OCI-LY1 (cell line): ENCODE data around the gene VN1R5.

Source experiments
- H2AFZ ChIP-seq: fragments of 200-600 bp; sonication (generic), shearing (Covaris generic); 2 replicates; pipeline ENCODE4 v1.6.0; 2014; ENCODE audit warnings: antibody characterized with exemption, mild to moderate bottlenecking, low read length
- H3F3A ChIP-seq: fragments of 200-600 bp; sonication (generic), shearing (Covaris generic); 2 replicates; pipeline ENCODE4 v1.6.0; 2014; ENCODE audit warnings: mild to moderate bottlenecking, antibody characterized with exemption, low read length, moderate library complexity; ENCODE audit not compliant: insufficient read depth
- H3K27ac ChIP-seq: fragments of 200-600 bp; sonication (generic); 2 replicates; pipeline ENCODE4 v1.5.1; 2014; ENCODE audit warnings: low read length, mixed run types, mild to moderate bottlenecking, low read depth; ENCODE audit not compliant: poor library complexity, severe bottlenecking
- H3K27me3 ChIP-seq: fragments of 200-600 bp; sonication (generic); 2 replicates; pipeline ENCODE4 v1.6.0; 2014; ENCODE audit warnings: antibody characterized with exemption, mild to moderate bottlenecking, low read length, moderate library complexity; ENCODE audit not compliant: insufficient read depth
- H3K36me3 ChIP-seq: fragments of 200-600 bp; sonication (generic); 2 replicates; pipeline ENCODE4 v1.6.1; 2014; ENCODE audit warnings: mild to moderate bottlenecking, antibody characterized with exemption, low read length, moderate library complexity, mixed read lengths; ENCODE audit not compliant: insufficient read depth
- H3K4me1 ChIP-seq: fragments of 200-600 bp; sonication (generic); 2 replicates; pipeline ENCODE4 v1.5.1; 2014; ENCODE audit warnings: mild to moderate bottlenecking, low read length, moderate library complexity; ENCODE audit not compliant: insufficient read depth, severe bottlenecking
- H3K4me2 ChIP-seq: fragments of 200-600 bp; sonication (generic), shearing (Covaris generic); 2 replicates; pipeline ENCODE4 v1.6.1; 2014; ENCODE audit warnings: low read length
- H3K4me3 ChIP-seq: fragments of 200-600 bp; sonication (generic); 2 replicates; pipeline ENCODE4 v1.5.1; 2014; ENCODE audit warnings: low read length, low read depth, mild to moderate bottlenecking, mixed read lengths; ENCODE audit not compliant: poor library complexity, severe bottlenecking
- H3K79me2 ChIP-seq: fragments of 200-600 bp; shearing (Covaris generic); 2 replicates; pipeline ENCODE4 v1.6.1; 2016; ENCODE audit warnings: mixed run types, low read length, mixed read lengths; ENCODE audit not compliant: insufficient read depth
- H3K9ac ChIP-seq: fragments of 200-600 bp; sonication (generic), shearing (Covaris generic); 2 replicates; pipeline ENCODE4 v1.6.1; 2014; ENCODE audit warnings: mild to moderate bottlenecking, low read length, mixed read lengths
- H3K9me2 ChIP-seq: fragments of 200-600 bp; sonication (generic), shearing (Covaris generic); 2 replicates; pipeline ENCODE4 v1.6.1; 2014; ENCODE audit warnings: low read depth, mild to moderate bottlenecking, low read length, mixed read lengths
- H3K9me3 ChIP-seq: fragments of 200-600 bp; shearing (Covaris generic); 2 replicates; pipeline ENCODE4 v1.6.1; 2014; ENCODE audit warnings: low read length, mixed read lengths
- H4K20me1 ChIP-seq: fragments of 200-600 bp; sonication (generic), shearing (Covaris generic); 2 replicates; pipeline ENCODE4 v1.6.0; 2016; ENCODE audit warnings: mild to moderate bottlenecking, low read length; ENCODE audit not compliant: insufficient read depth
- EZH2 ChIP-seq: fragments of 200-600 bp; sonication (generic), shearing (Covaris generic); IDR thresholded peaks from 2 replicates; pipeline ENCODE4 v1.8.0; 2017; ENCODE audit warnings: borderline replicate concordance, mixed run types, mild to moderate bottlenecking, antibody characterized with exemption, low read length, moderate library complexity, mixed read lengths
- TF ChIP-seq, protein P1 (sequence below): fragments of 200-600 bp; sonication (generic), shearing (Covaris generic); IDR thresholded peaks from 2 replicates; pipeline ENCODE4 v1.5.1; 2017; ENCODE audit warnings: mild to moderate bottlenecking, antibody characterized with exemption, low read length, moderate library complexity, mixed read lengths

VN1R5 gene

DNA sequence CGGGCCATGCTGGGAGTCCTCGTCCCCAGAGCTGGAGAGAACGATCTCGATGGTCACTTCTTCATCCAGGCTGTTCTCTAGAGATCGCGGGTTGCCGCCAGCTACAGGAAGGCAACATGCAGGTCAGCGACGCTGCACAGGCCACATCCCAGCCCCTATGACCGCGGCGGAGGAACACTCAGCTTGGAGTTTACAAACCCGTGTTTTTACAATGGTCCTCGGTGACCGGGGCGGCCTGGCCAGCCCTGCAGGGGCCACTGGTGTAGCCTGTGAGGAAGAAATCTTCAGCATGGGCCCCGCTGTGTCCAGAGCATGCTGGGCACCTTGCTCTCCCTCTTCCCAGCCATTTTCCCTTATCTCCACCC, 45.3 kb downstream of the VN1R5 start:
- TF ChIP-seq EZH2 = no peak
- TF ChIP-seq, protein P1, sequence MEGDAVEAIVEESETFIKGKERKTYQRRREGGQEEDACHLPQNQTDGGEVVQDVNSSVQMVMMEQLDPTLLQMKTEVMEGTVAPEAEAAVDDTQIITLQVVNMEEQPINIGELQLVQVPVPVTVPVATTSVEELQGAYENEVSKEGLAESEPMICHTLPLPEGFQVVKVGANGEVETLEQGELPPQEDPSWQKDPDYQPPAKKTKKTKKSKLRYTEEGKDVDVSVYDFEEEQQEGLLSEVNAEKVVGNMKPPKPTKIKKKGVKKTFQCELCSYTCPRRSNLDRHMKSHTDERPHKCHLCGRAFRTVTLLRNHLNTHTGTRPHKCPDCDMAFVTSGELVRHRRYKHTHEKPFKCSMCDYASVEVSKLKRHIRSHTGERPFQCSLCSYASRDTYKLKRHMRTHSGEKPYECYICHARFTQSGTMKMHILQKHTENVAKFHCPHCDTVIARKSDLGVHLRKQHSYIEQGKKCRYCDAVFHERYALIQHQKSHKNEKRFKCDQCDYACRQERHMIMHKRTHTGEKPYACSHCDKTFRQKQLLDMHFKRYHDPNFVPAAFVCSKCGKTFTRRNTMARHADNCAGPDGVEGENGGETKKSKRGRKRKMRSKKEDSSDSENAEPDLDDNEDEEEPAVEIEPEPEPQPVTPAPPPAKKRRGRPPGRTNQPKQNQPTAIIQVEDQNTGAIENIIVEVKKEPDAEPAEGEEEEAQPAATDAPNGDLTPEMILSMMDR = no peak
- Histone ChIP-seq H3K27ac (no peak overlapping the region), H3K4me2 (no peak overlapping the region), H3F3A (no peaks in the 10 kb centered on the region), H3K9me3 (no peaks in the 10 kb centered on the region), H2AFZ (no peak overlapping the region), H3K79me2 (no peaks in the 10 kb centered on the region), H3K36me3 (peaks cover 23% of the 10 kb centered on the region; the same call in 1 of the 2 replicates), H3K9me2 (no peaks in the 10 kb centered on the region), H3K27me3 (no peaks in the 10 kb centered on the region), H3K9ac (no peak overlapping the region), H4K20me1 (no peaks in the 10 kb centered on the region), H3K4me3 (no peak overlapping the region), H3K4me1 (no peaks in the 10 kb centered on the region)

DNA sequence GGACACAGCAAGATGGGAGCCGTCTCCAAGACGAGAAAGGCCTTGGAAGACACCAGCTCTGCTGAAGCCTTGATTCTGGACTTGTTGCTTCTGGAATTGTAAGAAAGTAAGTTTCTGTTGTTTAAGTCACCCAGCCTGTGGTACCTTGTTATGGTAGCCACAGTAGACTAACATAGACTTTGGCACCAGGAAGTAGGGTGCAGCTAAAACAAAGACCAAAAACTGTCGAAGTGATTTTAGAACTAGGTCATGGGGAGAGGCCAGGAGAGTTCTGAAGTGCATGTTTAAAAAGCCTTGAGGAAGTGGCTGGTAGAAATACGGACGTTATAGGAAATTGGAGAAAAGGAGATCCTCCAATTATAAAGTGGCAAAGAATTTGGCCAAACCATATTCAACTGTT, 47.3 kb downstream of the VN1R5 start:
- H3K9me2 ChIP-seq = no peaks in the 10 kb centered on the region
- H2AFZ ChIP-seq = no peak overlapping the region
- H3F3A ChIP-seq = no peaks in the 10 kb centered on the region
- no peak overlapping the region for H3K4me2 ChIP-seq
- H3K27ac ChIP-seq = no peak overlapping the region
- H3K9me3 ChIP-seq = no peaks in the 10 kb centered on the region
- no peaks in the 10 kb centered on the region for H3K27me3 ChIP-seq
- TF ChIP-seq EZH2 = no peak
- TF ChIP-seq, protein P1 = no peak
- H3K36me3 ChIP-seq = peaks cover 38% of the 10 kb centered on the region
- H3K9ac ChIP-seq = no peak overlapping the region
- H4K20me1 ChIP-seq = no peaks in the 10 kb centered on the region
- no peaks in the 10 kb centered on the region for H3K79me2 ChIP-seq
- H3K4me3 ChIP-seq = no peak overlapping the region
- H3K4me1 ChIP-seq = no peaks in the 10 kb centered on the region

DNA sequence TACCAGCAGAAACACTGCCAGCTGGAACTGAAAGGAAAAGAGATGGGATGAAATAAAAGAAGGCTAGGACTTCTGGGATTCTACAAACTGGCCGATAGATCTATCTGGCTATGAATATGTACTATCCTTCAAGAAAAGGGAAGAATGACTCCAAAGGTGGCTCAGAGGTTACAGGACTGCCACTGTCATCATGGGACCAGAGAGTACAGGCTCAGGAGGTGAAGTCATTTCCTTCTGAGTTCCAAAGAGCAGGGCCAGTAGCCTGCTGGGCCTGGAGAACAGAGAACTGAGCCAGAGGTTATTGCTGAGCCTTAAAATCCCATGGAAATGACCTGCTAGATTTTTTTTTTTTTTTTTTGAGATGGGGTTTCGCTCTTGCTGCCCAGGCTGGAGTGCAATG, 48.2 kb downstream of the VN1R5 start:
- TF ChIP-seq, protein P1 = no peak
- no peak for TF ChIP-seq EZH2
- Histone ChIP-seq H3F3A (no peaks in the 10 kb centered on the region), H3K27me3 (no peaks in the 10 kb centered on the region), H3K4me1 (no peaks in the 10 kb centered on the region), H3K36me3 (peaks cover 42% of the 10 kb centered on the region), H3K9ac (no peak overlapping the region), H3K4me3 (no peak overlapping the region), H3K4me2 (no peak overlapping the region), H4K20me1 (no peaks in the 10 kb centered on the region), H3K27ac (no peak overlapping the region), H3K9me2 (no peaks in the 10 kb centered on the region), H2AFZ (no peak overlapping the region), H3K79me2 (no peaks in the 10 kb centered on the region), H3K9me3 (no peaks in the 10 kb centered on the region)
